Stimulated activated CD4-positive, alpha-beta T cell treated with anti-CD3 and anti-CD28 coated beads, Interleukin-4, amount 100 ng/mL, for 1 hour (primary cell): ENCODE data around the gene C1QL1.

Source experiments
- DNase-seq: peaks from one replicate; pipeline ENCODE4 v3.0.0-alpha.2; 2020

Gene C1QL1

GRCh38 chr17:44968225-44969143 is at the start of gene C1QL1:
Gene C1QL1 (minus strand): TSS chr17:44968303. CDS start chr17:44968048, 255 bp downstream.
- peak; percentile 90 for DNase-seq

DNA sequence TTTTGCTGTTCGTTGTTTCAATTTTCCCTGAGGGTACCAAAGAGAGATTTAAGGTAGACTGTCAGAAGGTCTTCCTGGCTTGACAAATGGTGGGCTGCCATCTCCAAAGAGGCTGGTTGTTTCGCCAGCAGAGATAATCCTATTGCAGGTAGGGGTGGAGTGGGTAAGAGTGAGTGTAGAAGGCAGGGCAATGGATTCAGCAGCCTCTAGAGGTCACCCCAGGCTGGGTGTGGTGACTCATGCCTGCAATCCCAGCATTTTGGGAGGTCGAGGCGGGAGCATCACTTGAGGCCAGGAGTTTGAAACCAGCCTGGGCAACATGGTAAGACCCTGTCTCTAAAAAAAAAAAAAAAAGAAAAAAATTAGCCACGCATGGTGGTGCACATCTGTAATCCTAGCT is 48.7 kb upstream of the C1QL1 start:
- no peak for DNase-seq

DNA sequence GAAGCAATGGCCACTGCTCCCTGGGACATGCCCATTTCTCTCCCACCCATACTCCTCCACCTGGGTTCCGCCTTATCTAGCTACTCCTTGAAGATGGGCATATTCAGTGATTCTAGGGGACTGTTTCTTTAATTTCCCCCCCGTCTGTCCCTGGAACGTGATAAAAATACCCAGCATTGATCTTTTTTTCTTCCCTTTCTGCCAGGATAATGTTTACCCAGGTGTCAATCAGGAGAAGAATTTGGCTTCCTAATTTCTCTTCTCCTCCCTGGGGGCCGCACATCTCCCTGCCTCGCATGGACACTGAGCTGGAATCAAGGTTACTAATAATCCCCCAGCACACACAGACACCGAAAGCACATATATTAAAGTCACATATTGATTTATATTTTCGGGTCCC is 48.1 kb upstream of the C1QL1 start:
- DNase-seq, result no peak

GRCh38 chr17:45013021-45013997 is 45.2 kb upstream of the C1QL1 start:
- DNase-seq, result no peak

DNA sequence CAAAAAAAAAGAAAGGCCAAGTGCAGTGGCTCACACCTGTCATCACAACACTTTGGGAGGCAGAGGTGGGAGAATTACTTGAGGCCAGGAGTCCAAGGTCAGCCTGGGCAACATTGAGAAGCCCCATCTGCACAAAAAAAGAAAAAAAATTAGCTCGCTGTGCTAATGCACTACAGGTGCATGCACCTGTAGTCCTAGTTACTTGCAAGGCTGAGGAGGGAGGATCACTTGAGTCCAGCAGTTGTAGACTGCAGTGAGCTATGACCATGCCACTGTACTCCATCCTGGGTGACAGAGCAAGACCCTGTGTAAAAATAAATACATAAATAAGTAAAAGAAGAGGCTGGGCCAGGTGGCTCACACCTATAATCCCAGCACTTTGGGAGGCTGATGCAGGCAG is 43.7 kb upstream of the C1QL1 start:
- DNase-seq, result no peak

DNA sequence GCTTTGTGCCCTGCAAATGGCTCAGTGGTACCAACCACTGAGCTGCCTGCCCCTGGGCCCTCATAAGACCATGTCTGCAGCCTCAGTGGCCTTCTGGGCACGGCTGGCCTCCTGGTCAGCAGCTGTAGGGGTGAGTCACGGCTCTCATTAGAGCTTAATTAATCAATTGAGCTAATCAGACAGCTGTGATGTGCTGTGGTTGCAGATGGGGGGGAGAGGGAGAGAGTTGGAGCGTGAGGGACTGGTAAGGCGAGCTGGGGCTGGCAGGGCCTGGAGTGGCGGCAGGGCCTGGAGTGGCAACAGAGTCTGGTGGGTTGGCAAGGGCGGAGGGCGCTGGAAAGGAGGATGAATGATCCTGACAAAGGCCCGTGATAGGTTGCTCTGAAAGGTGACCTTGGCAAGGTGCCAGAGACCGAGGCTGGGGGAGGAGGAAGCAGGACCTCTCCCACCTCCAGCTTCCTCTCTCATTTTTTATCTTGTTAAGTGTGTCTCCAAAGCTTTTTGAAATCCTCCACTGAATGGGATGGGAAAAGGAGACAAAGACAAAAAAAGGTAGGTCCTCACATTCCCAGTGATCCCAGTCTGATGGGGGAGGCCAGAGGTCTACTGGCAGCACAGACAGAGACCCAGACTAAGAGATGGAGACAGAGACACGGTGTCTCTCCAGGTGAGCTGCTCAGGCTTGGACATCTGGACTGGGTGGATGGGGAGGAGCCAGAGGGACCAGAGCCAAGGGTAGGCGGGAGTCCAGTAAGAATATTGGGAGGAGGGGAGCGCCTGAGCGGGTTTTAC is 41.8 kb upstream of the C1QL1 start:
- DNase-seq, result no peak

DNA sequence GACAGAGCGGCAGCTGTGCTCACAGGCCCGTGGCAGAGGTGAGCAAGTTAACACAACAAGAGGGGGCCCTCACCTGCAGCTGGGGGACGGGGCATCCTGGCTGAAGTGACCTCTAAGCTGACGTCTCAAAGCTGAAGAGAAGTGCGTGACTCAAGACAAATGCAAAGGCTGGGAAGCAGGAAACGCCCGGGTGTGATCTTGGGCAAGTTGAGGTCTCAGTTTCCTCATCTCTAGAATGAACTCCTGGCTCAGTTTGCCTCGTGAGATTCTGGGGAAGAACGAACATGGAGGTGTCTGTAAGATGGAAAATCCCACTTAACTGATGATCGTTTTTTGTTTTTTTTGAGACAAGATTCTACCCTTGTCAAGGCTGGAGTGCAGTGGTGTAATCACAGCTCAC is 40.1 kb upstream of the C1QL1 start:
- no peak for DNase-seq

GRCh38 chr17:45006927-45007461 is 38.9 kb upstream of the C1QL1 start:
- DNase-seq, result no peak

DNA sequence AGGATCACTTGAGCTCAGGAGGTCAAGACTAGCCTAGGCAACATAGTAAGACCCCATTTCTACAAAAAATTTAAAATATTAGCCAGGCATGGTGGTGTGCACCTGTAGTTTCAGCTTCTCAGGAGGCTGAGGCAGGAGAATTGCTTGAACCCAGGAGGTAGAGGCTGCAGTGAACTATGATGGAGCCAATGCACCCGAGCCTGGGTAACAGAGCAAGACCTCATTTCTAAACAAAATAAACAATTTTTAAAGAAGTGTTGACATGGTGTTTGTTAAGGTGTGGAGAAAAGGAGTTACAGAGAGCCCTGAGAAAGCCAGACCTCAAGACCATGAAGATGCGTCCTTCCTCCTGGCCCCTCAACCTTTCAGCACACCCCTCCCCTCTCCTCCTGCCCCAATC is 37.6 kb upstream of the C1QL1 start:
- DNase-seq, result no peak

GRCh38 chr17:45004388-45004787 is 36.3 kb upstream of the C1QL1 start:
- no peak for DNase-seq

DNA sequence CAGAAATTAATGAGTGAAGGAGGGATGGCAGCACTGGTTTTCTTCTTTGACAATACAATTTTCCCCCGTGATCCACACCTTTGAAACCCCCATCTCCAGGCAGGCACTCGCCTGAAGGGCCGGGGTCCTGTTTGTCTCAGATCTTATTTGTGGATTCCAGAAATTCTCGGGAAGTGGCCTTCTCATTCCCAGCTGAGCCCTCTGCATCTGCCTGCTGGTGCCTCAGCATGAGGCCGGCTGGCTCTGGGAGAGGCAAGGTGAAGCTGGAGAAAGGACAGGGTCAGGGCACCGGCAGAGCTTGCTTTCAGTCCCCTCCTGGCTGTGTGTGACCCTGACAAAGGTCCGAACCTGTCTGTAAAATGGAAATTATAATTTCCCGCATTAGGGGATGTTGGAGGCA is 35.8 kb upstream of the C1QL1 start:
- no peak for DNase-seq

GRCh38 chr17:45001310-45001709 is 33.2 kb upstream of the C1QL1 start:
- DNase-seq, result no peak

DNA sequence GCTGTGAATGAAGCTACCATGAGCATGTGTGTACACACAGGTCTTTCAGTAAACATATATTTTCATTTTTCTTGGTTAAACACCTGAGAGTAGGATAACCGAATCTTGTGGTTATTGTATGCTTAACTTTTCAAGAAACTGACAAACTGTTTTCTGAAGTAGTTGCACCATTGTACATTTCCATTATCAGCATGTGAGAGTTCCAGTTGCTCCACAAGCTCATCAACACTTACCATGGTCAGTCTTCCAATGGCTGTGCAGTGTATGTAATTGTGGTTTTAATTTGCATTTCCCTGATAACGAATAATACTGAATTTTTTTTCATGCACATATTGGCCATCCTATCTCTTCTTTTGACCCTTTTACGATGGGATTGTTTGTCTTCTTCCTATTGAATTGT is 31.3 kb upstream of the C1QL1 start:
- DNase-seq, result no peak

DNA sequence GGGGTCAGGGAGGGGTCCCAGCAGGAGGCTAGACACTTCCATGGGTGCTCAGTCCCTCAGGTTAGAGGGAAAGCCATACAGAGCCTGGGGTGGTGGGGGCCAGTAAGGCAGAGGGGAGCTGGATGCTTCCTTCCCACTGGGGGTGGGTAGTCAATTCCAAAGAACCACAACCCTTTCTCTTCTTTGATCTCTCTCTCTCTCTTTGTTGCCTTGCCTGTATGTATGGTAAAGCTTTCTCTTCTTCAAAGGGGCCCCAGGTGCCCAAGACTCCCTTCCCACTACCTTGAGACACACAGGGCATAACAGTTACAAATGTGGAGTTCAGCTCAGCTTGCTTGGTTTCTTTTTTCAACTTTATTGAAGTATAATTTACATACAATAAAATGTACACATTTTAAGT is 30.5 kb upstream of the C1QL1 start:
- no peak for DNase-seq

DNA sequence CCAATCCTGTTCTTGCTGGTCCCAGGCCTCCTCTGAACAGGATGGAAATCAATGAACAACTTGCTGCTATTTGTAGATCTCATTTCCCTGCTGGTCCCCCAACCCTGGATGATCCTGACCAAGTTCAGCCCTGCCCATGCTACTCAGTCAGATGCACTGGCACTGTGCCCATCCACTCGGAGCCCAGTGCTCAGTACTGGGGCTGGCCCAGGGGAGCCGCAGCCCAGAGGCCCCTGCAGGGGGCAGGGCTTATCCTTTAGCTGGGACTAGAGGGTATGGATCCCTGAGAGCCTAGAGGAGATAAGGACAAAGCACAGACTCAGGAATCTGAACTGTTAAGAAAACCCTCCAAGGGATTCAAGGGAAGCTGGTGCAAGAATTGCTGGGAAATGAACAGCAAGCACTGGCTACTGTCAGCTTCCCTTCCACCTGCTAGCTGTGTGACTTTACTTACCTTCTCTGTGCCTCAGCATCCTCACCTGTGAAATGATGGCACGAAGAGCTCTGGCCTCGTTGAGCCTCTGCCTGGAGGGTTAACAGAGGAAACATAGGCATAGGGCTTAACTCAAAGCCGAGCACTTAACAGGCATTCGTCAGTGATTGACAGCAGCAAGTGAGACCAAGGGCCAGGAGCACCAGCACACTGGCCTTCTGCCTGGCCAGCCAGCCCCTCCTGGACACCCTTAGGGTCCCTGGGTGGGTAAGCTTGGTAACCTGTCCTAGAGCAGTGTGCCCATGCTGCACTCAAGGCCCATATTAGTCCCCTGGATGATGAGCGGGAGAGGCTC is 29.8 kb upstream of the C1QL1 start:
- no peak for DNase-seq

DNA sequence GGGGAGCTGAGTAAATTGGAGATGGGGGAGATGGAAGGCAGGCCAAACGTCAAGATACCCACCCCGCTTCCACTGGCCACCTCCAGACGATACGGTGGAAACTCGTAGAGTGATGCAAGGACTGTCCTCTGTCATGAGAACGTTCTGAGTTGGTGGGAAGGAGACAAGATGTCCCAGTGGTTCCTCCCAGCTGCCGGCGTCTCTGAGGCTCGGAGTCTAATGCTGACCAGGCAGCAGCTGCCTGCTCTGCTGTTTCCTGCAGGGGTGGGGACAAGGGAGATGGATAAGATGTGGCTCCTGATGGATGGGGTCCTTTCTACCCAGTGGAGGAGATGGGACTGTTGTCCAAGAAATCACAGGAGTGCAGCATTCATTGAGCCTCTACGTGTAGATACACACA is 28.2 kb upstream of the C1QL1 start:
- no peak for DNase-seq

DNA sequence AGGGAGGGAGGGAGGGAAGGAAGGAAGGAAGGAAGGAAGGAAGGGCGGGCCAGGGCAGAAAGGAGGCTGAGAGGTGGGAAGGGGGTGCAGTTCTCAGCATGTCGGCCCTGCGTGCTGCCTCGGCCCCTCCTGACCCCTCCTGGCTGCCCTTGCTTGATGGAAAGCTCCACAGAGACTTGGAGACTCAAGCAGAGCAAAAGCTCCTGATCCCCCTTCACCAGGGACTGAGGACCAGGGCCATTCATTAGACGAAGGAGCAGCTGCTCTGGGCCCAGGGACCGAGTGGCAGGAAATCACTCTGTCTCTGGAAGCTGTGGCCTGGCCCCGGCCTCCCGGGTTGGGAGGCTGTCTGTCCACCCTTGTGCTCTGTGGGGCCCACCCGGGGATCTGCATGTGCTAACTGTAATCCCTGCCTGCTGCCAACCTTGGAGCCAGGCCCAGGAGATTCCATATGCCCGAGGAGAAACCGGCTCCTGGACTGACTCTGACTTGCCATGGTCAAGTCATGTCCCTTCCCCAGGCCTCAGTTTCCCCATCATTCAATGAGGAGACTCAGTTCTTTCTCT is 27.4 kb upstream of the C1QL1 start:
- DNase-seq, result no peak

- DNase-seq, result no peak
Observed at GRCh38 chr17:44992242-44992939, 24.3 kb upstream of the C1QL1 start.

DNA sequence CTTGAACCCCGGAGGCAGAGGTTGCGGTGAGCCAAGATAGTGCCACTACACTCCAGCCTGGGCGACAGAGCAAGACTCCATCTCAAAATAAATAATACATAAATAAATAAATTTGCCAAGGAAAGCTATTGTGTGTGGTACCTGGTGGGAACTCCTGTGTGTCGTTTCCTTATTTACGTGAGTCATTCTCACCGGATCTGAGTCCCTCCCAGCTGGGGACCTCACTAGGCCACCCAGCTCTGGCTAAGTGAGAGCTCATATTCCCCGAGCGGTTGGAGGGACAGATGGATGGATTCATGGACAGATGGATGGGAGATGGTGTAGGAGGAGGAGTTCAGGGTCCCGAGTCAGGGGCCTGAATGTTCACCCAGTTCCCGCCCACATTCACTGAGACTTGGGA is 22.9 kb upstream of the C1QL1 start:
- DNase-seq, result no peak

DNA sequence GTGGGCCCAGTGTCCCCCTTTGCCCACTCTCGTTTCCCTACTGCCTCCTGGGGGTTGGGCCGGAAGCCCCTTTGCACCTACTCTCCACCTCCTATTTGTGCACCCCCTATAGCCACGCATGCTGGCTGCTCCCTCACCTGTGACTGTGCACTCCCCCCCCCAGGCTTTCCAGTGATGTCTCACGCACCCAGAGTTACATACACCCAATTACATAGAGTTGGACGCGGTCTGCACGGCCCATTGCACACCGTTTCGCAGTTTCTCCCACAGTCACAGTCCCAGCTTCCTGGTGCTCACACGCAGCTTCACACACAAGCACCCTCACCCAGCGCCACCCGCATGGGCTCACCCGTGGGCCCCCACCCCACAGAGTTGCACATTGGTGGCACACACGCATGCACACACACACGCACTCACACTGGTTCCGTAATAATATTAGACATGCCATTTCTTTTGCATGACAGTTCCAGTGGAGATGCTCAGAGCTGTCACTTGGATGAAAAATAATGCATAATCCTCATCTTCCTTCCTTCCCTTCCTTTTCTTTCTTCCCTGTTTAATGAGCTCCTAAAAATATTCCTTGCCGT is 21.5 kb upstream of the C1QL1 start:
- DNase-seq, result no peak
